ENCODE measurements around the gene HEATR5B. TPM values are rescaled to one million over a fixed set of nuclear protein-coding genes. Genes with fewer than 3 reads are reported as not detected.

The HEATR5B gene
- total RNA-seq, 1 experiment from 2014 or later: 13.1 TPM

GRCh38 chr2:37085731-37086147 lies 1.6 kb upstream of the HEATR5B start:
- no TSS peak for BruUV-seq (replicated peaks)
- Mint-ChIP-seq H3K4me1 (ENCODE audit: low read depth, unreplicated experiment) (no peaks in the 10 kb centered on the region), H3K36me3 (ENCODE audit: insufficient read depth, unreplicated experiment) (peaks cover 1% of the 10 kb centered on the region), H3K27ac (ENCODE audit: unreplicated experiment) (no peak overlapping the region), H3K9me3 (ENCODE audit: low read depth, unreplicated experiment) (no peaks in the 10 kb centered on the region), H3K27me3 (ENCODE audit: unreplicated experiment) (no peaks in the 10 kb centered on the region), H3K4me3 (ENCODE audit: low read depth, unreplicated experiment) (no peak overlapping the region)
- CTCF ChIA-PET: no interaction called here
- no peak for TF ChIP-seq CTCF (IDR thresholded peaks at IDR 0.05; ENCODE audit: unreplicated experiment)
- no peak for DNase-seq
- intact Hi-C loops (cut with micrococcal nuclease; ENCODE audit: unreplicated experiment): no loop called here

- H3K9me3 Mint-ChIP-seq (ENCODE audit: low read depth, unreplicated experiment): no peaks in the 10 kb centered on the region
- intact Hi-C loops (cut with micrococcal nuclease; ENCODE audit: unreplicated experiment): no loop called here
- CTCF ChIA-PET: no interaction called here
Observed at GRCh38 chr2:37084797-37085196, 625 bp upstream of the HEATR5B start.

GRCh38 chr2:37080689-37081088 lies 3.5 kb downstream of the HEATR5B start:
- no peaks in the 10 kb centered on the region for H3K4me1 Mint-ChIP-seq (ENCODE audit: low read depth, unreplicated experiment)
- no peak for DNase-seq
- no peak overlapping the region for H3K27ac Mint-ChIP-seq (ENCODE audit: unreplicated experiment)
- peaks cover 8% of the 10 kb centered on the region for H3K36me3 Mint-ChIP-seq (ENCODE audit: insufficient read depth, unreplicated experiment)
- TF ChIP-seq CTCF (IDR thresholded peaks at IDR 0.05; ENCODE audit: unreplicated experiment): no peak
- H3K9me3 Mint-ChIP-seq (ENCODE audit: low read depth, unreplicated experiment): no peaks in the 10 kb centered on the region
- no peak overlapping the region for H3K4me3 Mint-ChIP-seq (ENCODE audit: low read depth, unreplicated experiment)
- CTCF ChIA-PET: no interaction called here
- intact Hi-C loops (cut with micrococcal nuclease; ENCODE audit: unreplicated experiment): no loop called here
- no peaks in the 10 kb centered on the region for H3K27me3 Mint-ChIP-seq (ENCODE audit: unreplicated experiment)
- BruUV-seq (replicated peaks): no TSS peak

More at GRCh38 chr2:37084797-37085196, 625 bp upstream of the HEATR5B start:
- TSS peak; percentile 77 for BruUV-seq (replicated peaks)
- no peaks in the 10 kb centered on the region for H3K27me3 Mint-ChIP-seq (ENCODE audit: unreplicated experiment)
- no peak for DNase-seq
- no peak overlapping the region for H3K27ac Mint-ChIP-seq (ENCODE audit: unreplicated experiment)
- TF ChIP-seq CTCF (IDR thresholded peaks at IDR 0.05; ENCODE audit: unreplicated experiment): no peak
- no peaks in the 10 kb centered on the region for H3K4me1 Mint-ChIP-seq (ENCODE audit: low read depth, unreplicated experiment)
- H3K4me3 Mint-ChIP-seq (ENCODE audit: low read depth, unreplicated experiment): no peak overlapping the region
- peaks cover 8% of the 10 kb centered on the region for H3K36me3 Mint-ChIP-seq (ENCODE audit: insufficient read depth, unreplicated experiment)

- peaks cover 8% of the 10 kb centered on the region for H3K36me3 Mint-ChIP-seq (ENCODE audit: insufficient read depth, unreplicated experiment)
- no peak overlapping the region for H3K4me3 Mint-ChIP-seq (ENCODE audit: low read depth, unreplicated experiment)
- H3K9me3 Mint-ChIP-seq (ENCODE audit: low read depth, unreplicated experiment): no peaks in the 10 kb centered on the region
- TF ChIP-seq CTCF (IDR thresholded peaks at IDR 0.05; ENCODE audit: unreplicated experiment): no peak
- CTCF ChIA-PET: no interaction called here
- no peaks in the 10 kb centered on the region for H3K4me1 Mint-ChIP-seq (ENCODE audit: low read depth, unreplicated experiment)
- BruUV-seq (replicated peaks): no TSS peak
- DNase-seq: no peak
- no peak overlapping the region for H3K27ac Mint-ChIP-seq (ENCODE audit: unreplicated experiment)
- H3K27me3 Mint-ChIP-seq (ENCODE audit: unreplicated experiment): no peaks in the 10 kb centered on the region
- intact Hi-C loops (cut with micrococcal nuclease; ENCODE audit: unreplicated experiment): no loop called here
Observed at GRCh38 chr2:37080266-37080665, 3.9 kb downstream of the HEATR5B start.

Measured in Calu3 (cell line).